Fibroblast of pulmonary artery (primary cell): Measurements from ENCODE around the gene EXOC1L.
"Not testable (repeated sequence)": the region's sequence is repeated elsewhere in the genome, so short reads cannot be mapped to it uniquely, and the experiment has no call there.

Source experiments
- DNase-seq: peaks from one replicate; pipeline ENCODE4 v3.0.0-alpha.2; 2010; ENCODE audit warnings: low read depth
- H3K4me3 ChIP-seq: replicated peaks from 2 replicates; pipeline ENCODE4 v1.5.1; 2011; ENCODE audit warnings: low read depth, mild to moderate bottlenecking, control low read depth, low read length, moderate library complexity
- TF ChIP-seq, protein P1 (sequence below): IDR thresholded peaks from 2 replicates; pipeline ENCODE4 v1.5.1; 2011; ENCODE audit warnings: mild to moderate bottlenecking, control low read depth, low read length, inconsistent platforms; ENCODE audit errors: missing control alignments

Gene EXOC1L

DNA sequence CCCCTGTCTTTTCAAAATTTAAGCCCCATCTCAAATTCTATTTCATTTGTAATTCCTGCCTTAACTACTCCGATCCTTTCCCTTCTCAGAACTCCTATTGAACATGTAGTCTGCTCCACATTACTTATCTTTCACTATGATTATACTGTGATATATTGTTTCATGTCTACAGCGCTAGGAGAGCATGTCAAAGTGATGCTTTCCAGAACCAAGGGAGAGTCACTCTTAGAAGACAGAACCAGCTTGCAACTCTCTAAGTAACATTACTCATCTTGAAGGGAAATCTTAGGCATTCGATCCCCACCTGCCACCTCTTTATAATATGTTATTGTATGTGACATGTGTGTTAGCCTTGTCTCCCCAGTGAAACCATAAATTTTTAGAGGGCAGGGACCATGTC is 10.5 kb downstream of the EXOC1L start:
- TF ChIP-seq, protein P1, sequence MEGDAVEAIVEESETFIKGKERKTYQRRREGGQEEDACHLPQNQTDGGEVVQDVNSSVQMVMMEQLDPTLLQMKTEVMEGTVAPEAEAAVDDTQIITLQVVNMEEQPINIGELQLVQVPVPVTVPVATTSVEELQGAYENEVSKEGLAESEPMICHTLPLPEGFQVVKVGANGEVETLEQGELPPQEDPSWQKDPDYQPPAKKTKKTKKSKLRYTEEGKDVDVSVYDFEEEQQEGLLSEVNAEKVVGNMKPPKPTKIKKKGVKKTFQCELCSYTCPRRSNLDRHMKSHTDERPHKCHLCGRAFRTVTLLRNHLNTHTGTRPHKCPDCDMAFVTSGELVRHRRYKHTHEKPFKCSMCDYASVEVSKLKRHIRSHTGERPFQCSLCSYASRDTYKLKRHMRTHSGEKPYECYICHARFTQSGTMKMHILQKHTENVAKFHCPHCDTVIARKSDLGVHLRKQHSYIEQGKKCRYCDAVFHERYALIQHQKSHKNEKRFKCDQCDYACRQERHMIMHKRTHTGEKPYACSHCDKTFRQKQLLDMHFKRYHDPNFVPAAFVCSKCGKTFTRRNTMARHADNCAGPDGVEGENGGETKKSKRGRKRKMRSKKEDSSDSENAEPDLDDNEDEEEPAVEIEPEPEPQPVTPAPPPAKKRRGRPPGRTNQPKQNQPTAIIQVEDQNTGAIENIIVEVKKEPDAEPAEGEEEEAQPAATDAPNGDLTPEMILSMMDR: no peak
- DNase-seq: no peak
- H3K4me3 ChIP-seq: no peak overlapping the region

DNA sequence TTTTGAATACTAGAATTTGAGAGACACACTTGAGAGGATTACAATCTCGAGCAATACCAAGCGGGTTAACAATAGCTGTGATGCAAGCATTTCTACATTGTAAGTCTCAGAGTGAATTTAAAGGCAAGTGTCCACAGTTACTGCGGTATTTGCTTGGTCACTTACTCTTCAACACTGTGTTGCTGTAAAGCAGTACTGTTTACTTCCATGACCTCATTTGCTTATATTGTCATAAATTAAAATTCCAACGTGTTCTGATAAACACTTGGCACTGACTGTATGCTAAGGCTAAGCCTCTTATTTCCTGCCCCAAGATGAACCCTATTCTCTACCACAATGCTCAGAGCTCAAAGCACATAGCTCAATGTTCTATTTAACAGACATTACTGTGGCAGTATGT is 11.1 kb downstream of the EXOC1L start:
- DNase-seq: no peak
- TF ChIP-seq, protein P1: no peak
- no peak overlapping the region for H3K4me3 ChIP-seq

- no peak for DNase-seq
- TF ChIP-seq, protein P1: no peak
- no peak overlapping the region for H3K4me3 ChIP-seq
Measured at GRCh38 chr4:55834086-55834795, 14.7 kb downstream of the EXOC1L start.

GRCh38 chr4:55837903-55838302 is 18.3 kb downstream of the EXOC1L start:
- H3K4me3 ChIP-seq: no peak overlapping the region
- TF ChIP-seq, protein P1: no peak
- DNase-seq: no peak

GRCh38 chr4:55838356-55838755 is 18.8 kb downstream of the EXOC1L start:
- no peak for DNase-seq
- no peak overlapping the region for H3K4me3 ChIP-seq
- TF ChIP-seq, protein P1: no peak

- no peak overlapping the region for H3K4me3 ChIP-seq
- TF ChIP-seq, protein P1: no peak
- no peak for DNase-seq
Measured at GRCh38 chr4:55838952-55839351, 19.4 kb downstream of the EXOC1L start.

- no peak for DNase-seq
- no peak overlapping the region for H3K4me3 ChIP-seq
- TF ChIP-seq, protein P1: no peak
Measured at GRCh38 chr4:55840956-55841355, 21.4 kb downstream of the EXOC1L start.

DNA sequence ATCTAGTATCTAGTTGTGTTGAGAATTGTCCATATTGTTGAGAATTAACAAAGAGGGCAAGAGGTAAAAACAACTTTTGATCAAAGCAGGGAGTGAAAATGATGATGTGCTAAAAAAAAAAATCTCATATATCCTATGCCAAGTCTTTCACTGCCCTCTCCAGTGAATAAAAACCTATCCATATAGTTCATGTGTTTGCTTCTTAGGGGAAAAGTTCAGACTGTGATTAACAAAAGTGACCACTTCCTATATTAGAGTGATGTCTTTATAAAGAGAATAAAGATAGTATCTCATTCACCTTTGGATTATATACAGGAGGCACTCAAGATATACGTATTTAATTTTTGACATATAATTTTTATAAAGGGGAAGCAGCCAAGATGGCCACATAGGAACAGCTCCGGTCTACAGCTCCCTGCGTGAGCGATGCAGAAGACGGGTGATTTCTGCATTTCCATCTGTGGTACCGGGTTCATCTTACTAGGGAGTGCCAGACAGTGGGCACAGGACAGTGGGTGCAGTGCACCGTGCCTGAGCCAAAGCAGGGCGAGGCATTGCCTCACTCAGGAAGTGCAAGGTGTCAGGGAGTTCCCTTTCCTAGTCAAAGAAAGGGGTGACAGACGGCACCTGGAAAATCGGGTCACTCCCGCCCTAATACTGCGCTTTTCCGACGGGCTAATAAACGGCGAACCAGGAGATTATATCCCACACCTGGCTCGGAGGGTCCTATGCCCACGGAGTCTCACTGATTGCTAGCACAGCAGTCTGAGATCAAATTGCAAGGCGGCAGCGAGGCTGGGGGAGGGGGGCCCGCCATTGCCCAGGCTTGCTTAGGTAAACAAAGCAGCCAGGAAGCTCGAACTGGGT is 22.0 kb downstream of the EXOC1L start:
- not testable (repeated sequence) for H3K4me3 ChIP-seq, DNase-seq

- DNase-seq, H3K4me3 ChIP-seq: not testable (repeated sequence)
Measured at GRCh38 chr4:55842312-55842711, 22.7 kb downstream of the EXOC1L start.
